ENCODE measurements around the gene BPI. TPM values are rescaled to one million over a fixed set of nuclear protein-coding genes. Genes with fewer than 3 reads are reported as not detected.

The BPI gene
- total RNA-seq, 2 experiments from 2014 or later, result not detected

GRCh38 chr20:38342713-38343310 is 38.9 kb downstream of the BPI start:
- CTCF ChIA-PET (ENCODE audit: unreplicated experiment), result no interaction called here
- Histone ChIP-seq H3K79me2 (ENCODE audit: insufficient read depth, low read depth, low read length) (no peaks in the 10 kb centered on the region), H2AFZ (ENCODE audit: low read length) (no peak overlapping the region), H3K4me1 (ENCODE audit: insufficient read depth, low read length, poor library complexity, severe bottlenecking) (no peaks in the 10 kb centered on the region), H3K9me3 (ENCODE audit: low read length) (no peaks in the 10 kb centered on the region; the same call in 1 of the 2 replicates), H3K4me2 (ENCODE audit: low read length) (no peak overlapping the region), H4K20me1 (ENCODE audit: insufficient read depth, low read length) (no peaks in the 10 kb centered on the region), H3K27ac (ENCODE audit: low read depth, low read length, poor library complexity, severe bottlenecking) (no peak overlapping the region), H3K9me2 (ENCODE audit: insufficient read depth, low read length) (no peaks in the 10 kb centered on the region), H3K4me3 (ENCODE audit: low read depth, low read length, poor library complexity, severe bottlenecking) (no peak overlapping the region), H3K36me3 (ENCODE audit: insufficient read depth, low read length) (no peaks in the 10 kb centered on the region)
- intact Hi-C loops (cut with micrococcal nuclease; ENCODE audit: unreplicated experiment), result no loop called here
- TF ChIP-seq CTCF (conservative IDR thresholded peaks at IDR 0.05; ENCODE audit: low read length) (no peak), EZH2phosphoT487 (IDR thresholded peaks at IDR 0.05; ENCODE audit: borderline replicate concordance, low read depth, low read length) (no peak)
- POLR2A ChIA-PET, result no interaction called here
- no TSS peak for BruUV-seq (replicated peaks)
- DNase-seq (ENCODE audit: low spot score), result no peak

GRCh38 chr20:38343311-38344106 is 39.6 kb downstream of the BPI start:
- intact Hi-C loops (cut with micrococcal nuclease; ENCODE audit: unreplicated experiment), result no loop called here
- POLR2A ChIA-PET, result no interaction called here
- no peak overlapping the region for H3K27ac ChIP-seq (ENCODE audit: low read depth, low read length, poor library complexity, severe bottlenecking)
- H3K4me3 ChIP-seq (ENCODE audit: low read depth, low read length, poor library complexity, severe bottlenecking), result no peak overlapping the region
- CTCF ChIA-PET (ENCODE audit: unreplicated experiment), result no interaction called here
- DNase-seq (ENCODE audit: low spot score), result no peak
- H3K9me3 ChIP-seq (ENCODE audit: low read length), result no peaks in the 10 kb centered on the region
- no peaks in the 10 kb centered on the region for H3K9me2 ChIP-seq (ENCODE audit: insufficient read depth, low read length)
- TF ChIP-seq CTCF (conservative IDR thresholded peaks at IDR 0.05; ENCODE audit: low read length) (no peak), EZH2phosphoT487 (IDR thresholded peaks at IDR 0.05; ENCODE audit: borderline replicate concordance, low read depth, low read length) (no peak)
- H4K20me1 ChIP-seq (ENCODE audit: insufficient read depth, low read length), result no peaks in the 10 kb centered on the region
- no peaks in the 10 kb centered on the region for H3K4me1 ChIP-seq (ENCODE audit: insufficient read depth, low read length, poor library complexity, severe bottlenecking)
- H3K4me2 ChIP-seq (ENCODE audit: low read length), result no peak overlapping the region
- no peak overlapping the region for H2AFZ ChIP-seq (ENCODE audit: low read length)
- H3K79me2 ChIP-seq (ENCODE audit: insufficient read depth, low read depth, low read length), result no peaks in the 10 kb centered on the region
- no peaks in the 10 kb centered on the region for H3K36me3 ChIP-seq (ENCODE audit: insufficient read depth, low read length)
- BruUV-seq (replicated peaks), result no TSS peak

GRCh38 chr20:38344107-38344701 is 40.2 kb downstream of the BPI start:
- Histone ChIP-seq H3K9me2 (ENCODE audit: insufficient read depth, low read length) (no peaks in the 10 kb centered on the region), H3K27ac (ENCODE audit: low read depth, low read length, poor library complexity, severe bottlenecking) (no peak overlapping the region), H3K79me2 (ENCODE audit: insufficient read depth, low read depth, low read length) (no peaks in the 10 kb centered on the region), H3K4me2 (ENCODE audit: low read length) (no peak overlapping the region), H3K4me3 (ENCODE audit: low read depth, low read length, poor library complexity, severe bottlenecking) (no peak overlapping the region), H2AFZ (ENCODE audit: low read length) (no peak overlapping the region), H4K20me1 (ENCODE audit: insufficient read depth, low read length) (no peaks in the 10 kb centered on the region), H3K9me3 (ENCODE audit: low read length) (no peaks in the 10 kb centered on the region), H3K36me3 (ENCODE audit: insufficient read depth, low read length) (no peaks in the 10 kb centered on the region), H3K4me1 (ENCODE audit: insufficient read depth, low read length, poor library complexity, severe bottlenecking) (no peaks in the 10 kb centered on the region)
- no peak for TF ChIP-seq CTCF (conservative IDR thresholded peaks at IDR 0.05; ENCODE audit: low read length)
- no peak for TF ChIP-seq EZH2phosphoT487 (IDR thresholded peaks at IDR 0.05; ENCODE audit: borderline replicate concordance, low read depth, low read length)
- BruUV-seq (replicated peaks), result no TSS peak
- ChIA-PET CTCF (ENCODE audit: unreplicated experiment) (no interaction called here), POLR2A (no interaction called here)
- no peak for DNase-seq (ENCODE audit: low spot score)
- intact Hi-C loops (cut with micrococcal nuclease; ENCODE audit: unreplicated experiment), result no loop called here

Data from OCI-LY7 (cell line).